Astrocyte (in vitro differentiated cells and primary cell): ENCODE data around the gene CADM1. TPM values are rescaled to one million over a fixed set of nuclear protein-coding genes. Genes with fewer than 3 reads are reported as not detected.

Experiments
- DNase-seq: peaks from one replicate; pipeline ENCODE4 v3.0.0-alpha.2; 2010; ENCODE audit warnings: low read depth
- FAIRE-seq: peaks from 2 replicates; lab custom pipeline; 2011; peaks lifted over from hg19 to GRCh38; lab: Jason Lieb, UNC
- H2AFZ ChIP-seq: 2 replicates; pipeline ENCODE4 v1.6.0; 2012; ENCODE audit warnings: low read depth, low read length, inconsistent platforms
- H3K27ac ChIP-seq: 2 replicates; pipeline ENCODE4 v1.5.1; 2011; ENCODE audit warnings: low read depth, low read length, inconsistent platforms
- H3K27me3 ChIP-seq: 2 replicates; pipeline ENCODE4 v1.6.0; 2011; ENCODE audit warnings: low read length, inconsistent platforms; ENCODE audit not compliant: insufficient read depth
- H3K36me3 ChIP-seq: 2 replicates; pipeline ENCODE4 v1.5.1; 2011; ENCODE audit warnings: low read length, inconsistent platforms; ENCODE audit not compliant: insufficient read depth
- H3K4me1 ChIP-seq: 2 replicates; pipeline ENCODE4 v1.5.1; 2011; ENCODE audit warnings: low read length, inconsistent platforms; ENCODE audit not compliant: insufficient read depth
- H3K4me2 ChIP-seq: 2 replicates; pipeline ENCODE4 v1.6.0; 2012; ENCODE audit warnings: low read length, inconsistent platforms
- H3K4me3 ChIP-seq: 2 replicates; pipeline ENCODE4 v1.5.1; 2011; ENCODE audit warnings: low read depth, mild to moderate bottlenecking, low read length, inconsistent platforms; ENCODE audit not compliant: insufficient read depth
- H3K79me2 ChIP-seq: 2 replicates; pipeline ENCODE4 v1.6.0; 2012; ENCODE audit warnings: mild to moderate bottlenecking, low read length, inconsistent platforms; ENCODE audit not compliant: insufficient read depth
- H3K9ac ChIP-seq: 2 replicates; pipeline ENCODE4 v1.6.0; 2012; ENCODE audit warnings: mild to moderate bottlenecking, low read length, inconsistent platforms
- H3K9me3 ChIP-seq: 2 replicates; pipeline ENCODE4 v1.5.1; 2012; ENCODE audit warnings: low read depth, mild to moderate bottlenecking, low read length, inconsistent platforms; ENCODE audit not compliant: insufficient read depth
- H4K20me1 ChIP-seq: 2 replicates; pipeline ENCODE4 v1.6.0; 2012; ENCODE audit warnings: low read length, inconsistent platforms; ENCODE audit not compliant: insufficient read depth
- H3K27ac Mint-ChIP-seq: one replicate; pipeline ENCODE4 v1.8.0; 2021; ENCODE audit warnings: mild to moderate bottlenecking, mixed read lengths; ENCODE audit not compliant: unreplicated experiment
- H3K27me3 Mint-ChIP-seq: one replicate; pipeline ENCODE4 v1.8.0; 2021; ENCODE audit warnings: low read depth, mixed read lengths; ENCODE audit not compliant: unreplicated experiment
- H3K36me3 Mint-ChIP-seq: one replicate; pipeline ENCODE4 v1.8.0; 2021; ENCODE audit warnings: low read depth, mixed read lengths; ENCODE audit not compliant: unreplicated experiment
- H3K4me1 Mint-ChIP-seq: one replicate; pipeline ENCODE4 v1.8.0; 2021; ENCODE audit warnings: low read depth, mixed read lengths; ENCODE audit not compliant: unreplicated experiment
- H3K4me3 Mint-ChIP-seq: one replicate; pipeline ENCODE4 v1.8.0; 2021; ENCODE audit warnings: mild to moderate bottlenecking, moderate library complexity, mixed read lengths; ENCODE audit not compliant: unreplicated experiment
- H3K9me3 Mint-ChIP-seq: one replicate; pipeline ENCODE4 v1.8.0; 2021; ENCODE audit warnings: mild to moderate bottlenecking, mixed read lengths; ENCODE audit not compliant: unreplicated experiment
- CTCF ChIP-seq: IDR thresholded peaks from 2 replicates; pipeline ENCODE4 v1.5.1; 2011; ENCODE audit warnings: low read depth, mild to moderate bottlenecking, inconsistent platforms, low read length, moderate library complexity; ENCODE audit not compliant: insufficient read depth
- EZH2 ChIP-seq: IDR thresholded peaks from 2 replicates; pipeline ENCODE4 v1.6.1; 2012; ENCODE audit warnings: mild to moderate bottlenecking, low read length, inconsistent platforms; ENCODE audit not compliant: insufficient read depth
- total RNA-seq: library from RNA; stranded (reverse); gene quantifications from 2 replicates; pipeline ENCODE4 v1.2.1, GENCODE V29; 2021

The CADM1 gene
- total RNA-seq, 1 donor from 2014 or later, result 414 TPM

- Histone ChIP-seq H3K4me3 (no peak overlapping the region), H2AFZ (no peak overlapping the region), H3K27ac (no peak overlapping the region), H3K27me3 (no peaks in the 10 kb centered on the region), H3K36me3 (no peaks in the 10 kb centered on the region), H3K4me2 (no peak overlapping the region), H3K4me1 (no peaks in the 10 kb centered on the region), H3K79me2 (peaks cover 3% of the 10 kb centered on the region), H4K20me1 (peaks cover 11% of the 10 kb centered on the region), H3K9ac (no peak overlapping the region), H3K9me3 (no peaks in the 10 kb centered on the region)
- DNase-seq (no peak), FAIRE-seq (no peak)
- H3K4me1 Mint-ChIP-seq, result peaks cover 44% of the 10 kb centered on the region
- H3K27ac Mint-ChIP-seq, result no peak overlapping the region
- no peaks in the 10 kb centered on the region for H3K9me3 Mint-ChIP-seq
- H3K27me3 Mint-ChIP-seq, result no peaks in the 10 kb centered on the region
- peaks cover 2% of the 10 kb centered on the region for H3K36me3 Mint-ChIP-seq
- H3K4me3 Mint-ChIP-seq, result peak overlapping the region; percentile 69
- no peak for TF ChIP-seq EZH2
- TF ChIP-seq CTCF, result no peak
Measured at GRCh38 chr11:115390441-115390840, 113.8 kb downstream of the CADM1 start.

- H3K9me3 ChIP-seq, result no peaks in the 10 kb centered on the region
- H3K27me3 Mint-ChIP-seq, result no peaks in the 10 kb centered on the region
- no peak overlapping the region for H3K4me2 ChIP-seq
- no peak for FAIRE-seq
- no peak overlapping the region for H3K4me3 Mint-ChIP-seq
- no peaks in the 10 kb centered on the region for H3K27me3 ChIP-seq
- TF ChIP-seq CTCF (no peak), EZH2 (no peak)
- DNase-seq, result no peak
- no peak overlapping the region for H2AFZ ChIP-seq
- no peak overlapping the region for H3K4me3 ChIP-seq
- peaks cover 2% of the 10 kb centered on the region for H3K36me3 Mint-ChIP-seq
- H3K79me2 ChIP-seq, result peaks cover 3% of the 10 kb centered on the region
- no peaks in the 10 kb centered on the region for H3K36me3 ChIP-seq
- no peak overlapping the region for H3K27ac ChIP-seq
- no peak overlapping the region for H3K27ac Mint-ChIP-seq
- H4K20me1 ChIP-seq, result peaks cover 11% of the 10 kb centered on the region
- H3K9ac ChIP-seq, result no peak overlapping the region
- H3K4me1 Mint-ChIP-seq, result peaks cover 50% of the 10 kb centered on the region
- H3K4me1 ChIP-seq, result no peaks in the 10 kb centered on the region
- no peaks in the 10 kb centered on the region for H3K9me3 Mint-ChIP-seq
Measured at GRCh38 chr11:115389790-115390189, 114.4 kb downstream of the CADM1 start.

- Histone ChIP-seq H3K4me3 (no peak overlapping the region), H2AFZ (no peak overlapping the region), H3K9me3 (no peaks in the 10 kb centered on the region), H3K27me3 (no peaks in the 10 kb centered on the region), H3K79me2 (peaks cover 6% of the 10 kb centered on the region), H3K36me3 (no peaks in the 10 kb centered on the region), H4K20me1 (peaks cover 10% of the 10 kb centered on the region), H3K9ac (no peak overlapping the region), H3K4me2 (no peak overlapping the region), H3K27ac (no peak overlapping the region), H3K4me1 (no peaks in the 10 kb centered on the region)
- TF ChIP-seq CTCF, result no peak
- no peak for TF ChIP-seq EZH2
- Mint-ChIP-seq H3K27me3 (no peaks in the 10 kb centered on the region), H3K36me3 (no peaks in the 10 kb centered on the region), H3K4me1 (peaks cover 61% of the 10 kb centered on the region), H3K4me3 (peak overlapping the region; percentile 11), H3K27ac (no peak overlapping the region), H3K9me3 (no peaks in the 10 kb centered on the region)
- peak; percentile 41 for DNase-seq
- FAIRE-seq, result no peak
Measured at GRCh38 chr11:115385226-115385625, 119.0 kb downstream of the CADM1 start.
